ENCODE data around the gene BPI. TPM values are rescaled to one million over a fixed set of nuclear protein-coding genes. Genes with fewer than 3 reads are reported as not detected.
"Not testable (repeated sequence)": the region's sequence is repeated elsewhere in the genome, so short reads cannot be mapped to it uniquely, and the experiment has no call there.

BPI gene
- total RNA-seq, 2 experiments from 2014 or later: not detected

GRCh38 chr20:38373898-38374297, 69.9 kb downstream of the BPI start:
- Histone ChIP-seq H3K4me1 (ENCODE audit: insufficient read depth, low read length, poor library complexity, severe bottlenecking) (no peaks in the 10 kb centered on the region), H3K4me2 (ENCODE audit: low read length) (no peak overlapping the region), H3K9me3 (ENCODE audit: low read length) (no peaks in the 10 kb centered on the region), H3K9me2 (ENCODE audit: insufficient read depth, low read length) (no peaks in the 10 kb centered on the region), H3K36me3 (ENCODE audit: insufficient read depth, low read length) (no peaks in the 10 kb centered on the region), H4K20me1 (ENCODE audit: insufficient read depth, low read length) (no peaks in the 10 kb centered on the region), H3K27ac (ENCODE audit: low read depth, low read length, poor library complexity, severe bottlenecking) (no peak overlapping the region), H2AFZ (ENCODE audit: low read length) (no peak overlapping the region), H3K79me2 (ENCODE audit: insufficient read depth, low read depth, low read length) (no peaks in the 10 kb centered on the region), H3K4me3 (ENCODE audit: low read depth, low read length, poor library complexity, severe bottlenecking) (no peak overlapping the region)
- TF ChIP-seq CTCF (conservative IDR thresholded peaks at IDR 0.05; ENCODE audit: low read length) (no peak), EZH2phosphoT487 (IDR thresholded peaks at IDR 0.05; ENCODE audit: borderline replicate concordance, low read depth, low read length) (no peak)
- ChIA-PET CTCF (ENCODE audit: unreplicated experiment) (no interaction called here), POLR2A (no interaction called here)
- no TSS peak for BruUV-seq (replicated peaks)
- intact Hi-C loops (cut with micrococcal nuclease; ENCODE audit: unreplicated experiment): no loop called here
- DNase-seq (ENCODE audit: low spot score): no peak

- H3K27ac ChIP-seq (ENCODE audit: low read depth, low read length, poor library complexity, severe bottlenecking): no peak overlapping the region
- intact Hi-C loops (cut with micrococcal nuclease; ENCODE audit: unreplicated experiment): no loop called here
- H3K36me3 ChIP-seq (ENCODE audit: insufficient read depth, low read length): no peaks in the 10 kb centered on the region
- no peak overlapping the region for H2AFZ ChIP-seq (ENCODE audit: low read length)
- no peak overlapping the region for H3K4me3 ChIP-seq (ENCODE audit: low read depth, low read length, poor library complexity, severe bottlenecking)
- TF ChIP-seq CTCF (conservative IDR thresholded peaks at IDR 0.05; ENCODE audit: low read length) (no peak), EZH2phosphoT487 (IDR thresholded peaks at IDR 0.05; ENCODE audit: borderline replicate concordance, low read depth, low read length) (no peak)
- H3K79me2 ChIP-seq (ENCODE audit: insufficient read depth, low read depth, low read length): no peaks in the 10 kb centered on the region
- no peaks in the 10 kb centered on the region for H3K9me2 ChIP-seq (ENCODE audit: insufficient read depth, low read length)
- no peak for DNase-seq (ENCODE audit: low spot score)
- BruUV-seq (replicated peaks): no TSS peak
- H4K20me1 ChIP-seq (ENCODE audit: insufficient read depth, low read length): no peaks in the 10 kb centered on the region
- CTCF ChIA-PET (ENCODE audit: unreplicated experiment): no interaction called here
- no peaks in the 10 kb centered on the region for H3K9me3 ChIP-seq (ENCODE audit: low read length)
- POLR2A ChIA-PET: interaction anchor here (0.6 kb wide), 1 partner anchor 10 kb away, joined by 4 read pairs; no protein-coding TSS in a partner anchor
- H3K4me2 ChIP-seq (ENCODE audit: low read length): no peak overlapping the region
- no peaks in the 10 kb centered on the region for H3K4me1 ChIP-seq (ENCODE audit: insufficient read depth, low read length, poor library complexity, severe bottlenecking)
Observed at GRCh38 chr20:38377039-38377685, 73.2 kb downstream of the BPI start.

GRCh38 chr20:38377838-38378237, 73.9 kb downstream of the BPI start:
- H2AFZ ChIP-seq (ENCODE audit: low read length); H3K27ac ChIP-seq (ENCODE audit: low read depth, low read length, poor library complexity, severe bottlenecking); H3K4me3 ChIP-seq (ENCODE audit: low read depth, low read length, poor library complexity, severe bottlenecking); CTCF ChIA-PET (ENCODE audit: unreplicated experiment); H3K4me2 ChIP-seq (ENCODE audit: low read length); H3K4me1 ChIP-seq (ENCODE audit: insufficient read depth, low read length, poor library complexity, severe bottlenecking); BruUV-seq (replicated peaks); H4K20me1 ChIP-seq (ENCODE audit: insufficient read depth, low read length); H3K9me3 ChIP-seq (ENCODE audit: low read length); intact Hi-C loops (cut with micrococcal nuclease; ENCODE audit: unreplicated experiment); DNase-seq (ENCODE audit: low spot score); H3K36me3 ChIP-seq (ENCODE audit: insufficient read depth, low read length); H3K79me2 ChIP-seq (ENCODE audit: insufficient read depth, low read depth, low read length); H3K9me2 ChIP-seq (ENCODE audit: insufficient read depth, low read length); POLR2A ChIA-PET: not testable (repeated sequence)

Data from OCI-LY7 (cell line).